ENCODE results near the gene EDNRA.

Gene EDNRA

GRCh38 chr4:147498031-147498660, 17.2 kb downstream of the EDNRA start:
- no peak for DNase-seq

GRCh38 chr4:147508346-147508745, 27.4 kb downstream of the EDNRA start:
- DNase-seq, result no peak

GRCh38 chr4:147509386-147509785, 28.5 kb downstream of the EDNRA start:
- no peak for DNase-seq

GRCh38 chr4:147510962-147511668, 30.2 kb downstream of the EDNRA start:
- no peak for DNase-seq

- DNase-seq, result no peak
Observed at GRCh38 chr4:147513091-147513490, 32.2 kb downstream of the EDNRA start.

- no peak for DNase-seq
Observed at GRCh38 chr4:147513952-147514351, 33.1 kb downstream of the EDNRA start.

GRCh38 chr4:147515220-147515936, 34.5 kb downstream of the EDNRA start:
- DNase-seq, result no peak

- no peak for DNase-seq
Observed at GRCh38 chr4:147516133-147516532, 35.2 kb downstream of the EDNRA start.

- no peak for DNase-seq
Observed at GRCh38 chr4:147518086-147518485, 37.2 kb downstream of the EDNRA start.

GRCh38 chr4:147518846-147519767, 38.2 kb downstream of the EDNRA start:
- DNase-seq, result peak; percentile 12

GRCh38 chr4:147524601-147525000, 43.7 kb downstream of the EDNRA start:
- no peak for DNase-seq

GRCh38 chr4:147525494-147526271, 44.8 kb downstream of the EDNRA start:
- DNase-seq, result no peak

GRCh38 chr4:147526272-147526654, 45.4 kb downstream of the EDNRA start:
- DNase-seq, result no peak

GRCh38 chr4:147528054-147528453, 47.2 kb downstream of the EDNRA start:
- no peak for DNase-seq

- DNase-seq, result no peak
Observed at GRCh38 chr4:147530134-147530533, 49.2 kb downstream of the EDNRA start.

- DNase-seq, result no peak
Observed at GRCh38 chr4:147530723-147531122, 49.8 kb downstream of the EDNRA start.

- DNase-seq, result no peak
Observed at GRCh38 chr4:147532896-147533295, 52.0 kb downstream of the EDNRA start.

- DNase-seq, result no peak
Observed at GRCh38 chr4:147533331-147533730, 52.4 kb downstream of the EDNRA start.

- no peak for DNase-seq
Observed at GRCh38 chr4:147535124-147535523, 54.2 kb downstream of the EDNRA start.

GRCh38 chr4:147538711-147539110, 57.8 kb downstream of the EDNRA start:
- DNase-seq, result no peak

- DNase-seq, result no peak
Observed at GRCh38 chr4:147539959-147540358, 59.1 kb downstream of the EDNRA start.
